Stimulated activated CD4-positive, alpha-beta T cell treated with anti-CD3 and anti-CD28 coated beads, Interleukin-12 subunit alpha, Interleukin-12 subunit beta, amount 100 ng/mL, for 24 hours (primary cell): ENCODE results near the gene LRRC10B.
"Not testable (repeated sequence)": the region's sequence is repeated elsewhere in the genome, so short reads cannot be mapped to it uniquely, and the experiment has no call there.

ENCODE experiments used
- DNase-seq, 2 experiments: peaks; one replicate each; pipeline ENCODE4 v3.0.0-alpha.2; 2020; ENCODE audit warnings: low read depth in 2 of 2

LRRC10B gene

DNA sequence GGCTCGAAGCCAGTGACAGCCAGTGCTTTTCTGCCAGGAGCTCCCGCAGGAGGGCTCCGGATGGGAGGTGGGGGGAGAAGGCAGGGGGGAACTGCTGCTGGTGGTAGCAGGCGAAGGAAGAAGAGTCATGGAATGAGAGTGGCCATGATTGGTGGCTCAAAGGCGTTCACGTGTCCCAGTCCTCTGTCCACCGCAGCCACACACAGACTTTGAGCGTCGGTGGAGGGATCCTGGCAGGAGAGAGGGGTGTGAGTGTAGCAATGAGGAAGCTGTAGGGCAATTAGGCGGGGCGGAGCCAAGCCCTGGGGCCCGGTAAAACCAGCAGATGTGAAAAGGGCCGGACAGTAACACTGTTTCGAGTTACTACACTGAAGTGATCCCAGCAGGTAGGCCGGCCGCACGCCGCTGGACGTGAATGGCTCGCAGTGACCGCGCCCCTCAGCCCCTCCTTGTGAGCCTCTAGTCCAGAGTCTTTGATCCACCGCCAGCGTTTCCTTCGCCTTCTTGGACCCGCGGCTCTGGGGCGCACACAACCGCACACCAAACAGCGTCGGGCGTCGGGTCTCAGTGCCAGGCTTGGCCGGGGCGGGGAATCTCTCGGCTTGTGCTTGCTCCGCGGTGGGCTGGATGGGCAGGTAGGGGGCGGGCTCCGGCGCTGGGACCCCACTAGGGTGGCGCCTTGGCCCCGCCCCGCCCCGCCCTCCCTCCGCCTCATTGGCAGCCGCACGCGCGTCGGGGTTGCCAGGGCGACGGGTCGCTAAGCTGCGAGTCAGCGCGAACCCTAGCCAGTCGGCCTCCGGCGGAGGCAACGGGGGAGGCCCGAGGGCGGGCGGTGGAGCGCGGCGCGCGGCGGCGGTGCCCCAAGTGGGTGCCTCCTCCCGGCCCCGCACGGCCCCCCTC lies at the start of gene LRRC10B:
LRRC10B (plus strand) TSS at position 788 of the 900 bp plus-strand sequence. CDS start 250 bp downstream, outside the sequence.
- peak in 1 of 2 experiments; percentile 35 for DNase-seq

DNA sequence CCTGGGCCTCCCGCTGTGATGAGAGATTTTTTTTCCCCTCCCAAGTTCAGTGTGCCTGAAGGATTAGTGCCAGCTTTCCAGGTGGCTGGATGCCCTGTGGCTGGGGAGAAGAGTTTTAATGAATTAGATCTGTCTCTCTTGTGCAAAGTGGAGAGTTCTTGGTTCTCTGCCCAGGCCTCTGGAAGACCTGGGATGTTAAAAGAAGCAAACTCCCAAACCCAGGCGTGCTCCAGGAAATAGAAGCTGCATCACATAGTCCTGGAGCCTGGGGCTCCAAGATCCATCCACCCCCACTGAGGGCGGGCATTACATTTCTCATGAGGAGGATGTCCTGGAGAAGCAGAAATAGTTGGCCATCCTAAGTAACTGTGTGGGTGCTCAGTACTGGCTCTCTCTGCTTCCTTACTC lies 48.1 kb upstream of the LRRC10B start:
- no peak for DNase-seq

- DNase-seq = no peak
Measured at GRCh38 chr11:61460986-61461385, 47.6 kb upstream of the LRRC10B start.

DNA sequence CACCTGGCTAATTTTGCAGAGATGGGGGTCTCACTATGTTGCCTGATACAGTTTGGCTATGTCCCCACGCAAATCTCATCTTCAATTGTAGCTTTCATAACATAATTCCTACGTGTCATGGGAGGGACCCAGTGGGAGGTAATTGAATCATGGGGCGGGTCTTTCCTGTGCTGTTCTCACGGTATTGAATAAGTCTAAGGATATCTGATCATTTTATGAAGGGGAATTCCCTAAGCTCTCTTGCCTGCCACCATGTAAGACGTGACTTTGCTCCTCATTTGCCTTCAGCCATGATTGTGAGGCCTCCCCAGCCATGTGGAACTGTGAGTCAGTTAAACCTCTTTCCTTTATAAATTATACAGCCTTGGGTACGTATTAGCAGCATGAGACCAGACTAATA lies 40.9 kb upstream of the LRRC10B start:
- not testable (repeated sequence) for DNase-seq

DNA sequence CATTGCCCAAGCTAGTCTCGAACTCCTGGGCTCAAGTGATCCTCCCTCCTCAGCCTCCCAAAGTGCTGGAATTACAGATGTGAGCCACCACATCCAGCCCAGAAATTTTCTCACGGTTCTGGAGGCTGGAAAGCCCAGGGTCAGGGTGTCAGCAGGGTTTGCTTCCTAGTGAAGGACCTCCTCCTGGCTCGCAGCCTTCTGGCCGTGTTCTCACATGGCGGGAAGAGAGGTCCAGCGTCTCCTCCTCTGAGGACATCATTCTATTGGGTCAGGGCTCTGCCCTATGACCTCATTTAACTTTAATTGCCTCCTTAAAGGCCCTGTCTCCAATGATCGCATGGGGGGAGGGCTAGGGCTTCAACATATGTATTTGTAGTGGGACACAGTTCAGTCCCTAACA lies 40.5 kb upstream of the LRRC10B start:
- no peak for DNase-seq

DNA sequence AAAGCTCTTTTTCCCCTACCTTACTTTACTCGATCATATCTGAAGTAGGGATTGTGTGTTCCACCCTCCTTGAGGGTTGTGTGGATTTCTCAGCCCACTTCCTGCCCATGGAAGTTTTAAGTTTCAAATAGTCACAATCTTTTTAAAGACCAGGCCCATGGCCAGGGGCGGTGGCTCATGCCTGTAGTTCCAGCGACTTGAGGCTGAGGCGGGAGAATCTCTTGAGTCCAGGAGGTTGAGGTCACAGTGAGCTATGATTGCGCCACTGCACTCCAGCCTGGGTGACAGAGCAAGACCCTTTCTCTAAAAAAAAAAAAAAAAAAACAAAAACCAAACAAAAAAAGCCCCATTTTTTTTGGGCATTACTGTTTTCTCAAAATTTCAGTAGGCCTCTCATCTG lies 36.3 kb upstream of the LRRC10B start:
- DNase-seq = no peak

GRCh38 chr11:61472868-61473267 lies 35.7 kb upstream of the LRRC10B start:
- DNase-seq = no peak

DNA sequence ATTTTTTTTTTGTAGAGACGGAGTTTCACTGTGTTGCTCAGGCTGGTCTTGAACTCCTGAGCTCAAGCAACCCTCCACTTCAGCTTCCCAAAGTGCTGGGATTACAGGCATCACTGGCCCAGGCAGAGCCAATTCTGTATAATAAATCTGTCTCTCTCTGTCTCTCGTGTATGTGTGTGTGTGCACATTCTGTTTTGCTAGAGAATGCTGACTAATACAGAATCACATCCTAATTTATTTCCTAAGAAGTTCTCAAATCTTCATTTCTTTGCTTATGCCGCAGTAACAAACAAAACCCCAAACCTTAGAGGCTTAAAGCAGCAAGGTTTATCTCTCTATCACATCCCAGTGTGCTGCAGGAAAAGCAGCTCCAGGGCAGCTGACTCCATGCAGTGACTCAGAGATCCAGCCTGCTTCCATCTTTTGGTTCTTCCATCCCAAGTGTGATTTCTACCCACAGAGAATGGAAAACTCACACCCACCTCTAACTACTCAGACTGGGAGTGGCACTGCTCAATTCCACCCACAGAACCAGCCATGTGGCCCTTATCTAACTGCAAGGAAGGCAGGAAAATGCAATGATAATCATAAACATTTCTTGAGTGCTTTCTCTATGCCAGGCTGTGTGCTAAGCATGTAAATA lies 35.1 kb upstream of the LRRC10B start:
- DNase-seq = no peak

DNA sequence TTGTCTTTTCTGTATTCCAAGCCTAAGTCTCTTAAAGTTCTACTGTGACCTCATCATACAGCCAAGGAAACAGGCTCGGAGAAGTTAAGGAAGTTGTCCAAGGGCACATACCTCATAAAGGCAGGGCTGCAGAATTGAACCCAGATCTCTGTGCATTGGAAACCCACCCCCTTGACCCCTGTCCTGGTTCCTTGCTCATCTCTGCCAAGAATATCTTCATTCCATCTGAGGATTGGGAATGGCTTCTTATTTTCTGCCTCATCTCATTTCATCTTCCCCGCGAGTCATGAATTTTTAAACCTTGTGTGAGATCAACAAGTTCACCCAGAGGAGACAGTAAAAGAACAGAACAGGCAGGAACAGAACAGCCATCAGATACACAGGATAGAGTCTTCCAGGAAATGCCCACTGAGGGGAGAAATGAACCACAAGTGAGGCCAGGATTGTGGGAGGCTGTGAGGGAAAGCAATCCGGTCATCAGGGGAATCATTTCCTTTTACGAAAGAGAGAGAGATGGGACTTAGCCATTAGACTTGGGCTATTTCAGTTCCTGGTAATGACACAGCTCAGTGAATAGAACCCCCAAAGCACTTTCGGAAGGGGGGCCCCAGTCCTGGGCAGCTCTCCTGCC lies 34.4 kb upstream of the LRRC10B start:
- no peak for DNase-seq

GRCh38 chr11:61475433-61475832 lies 33.1 kb upstream of the LRRC10B start:
- no peak for DNase-seq

- DNase-seq = no peak
Measured at GRCh38 chr11:61476371-61476770, 32.2 kb upstream of the LRRC10B start.

DNA sequence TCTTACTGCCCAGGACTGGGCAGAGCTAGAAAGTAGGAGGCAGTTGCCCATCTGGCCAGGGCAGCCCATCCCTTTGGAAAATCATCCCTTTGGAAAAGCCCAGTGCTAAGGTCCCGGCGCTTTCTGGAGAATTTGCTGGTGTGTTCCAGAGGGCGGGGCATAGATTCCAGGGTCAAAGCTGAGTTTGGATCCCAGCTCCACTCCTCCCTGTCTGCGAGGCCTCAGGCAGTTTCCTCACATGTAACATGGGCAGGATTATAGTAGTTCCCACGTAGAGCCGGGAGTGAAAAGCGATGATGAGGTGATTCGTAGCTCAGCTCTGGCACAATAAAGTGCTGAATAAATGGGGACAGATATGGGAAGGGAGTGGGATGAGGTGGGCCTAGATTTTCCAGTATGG lies 31.4 kb upstream of the LRRC10B start:
- no peak for DNase-seq

- DNase-seq = peak; percentile 24 to 42
Measured at GRCh38 chr11:61477727-61478148, 30.8 kb upstream of the LRRC10B start.

GRCh38 chr11:61479360-61480058 lies 29.0 kb upstream of the LRRC10B start:
- not testable (repeated sequence) for DNase-seq

- no peak for DNase-seq
Measured at GRCh38 chr11:61480261-61480993, 28.1 kb upstream of the LRRC10B start.

- no peak for DNase-seq
Measured at GRCh38 chr11:61480994-61481335, 27.6 kb upstream of the LRRC10B start.

GRCh38 chr11:61481806-61482205 lies 26.7 kb upstream of the LRRC10B start:
- DNase-seq = no peak

- peak in 1 of 2 experiments; percentile 28 for DNase-seq
Measured at GRCh38 chr11:61482513-61482912, 26.0 kb upstream of the LRRC10B start.

DNA sequence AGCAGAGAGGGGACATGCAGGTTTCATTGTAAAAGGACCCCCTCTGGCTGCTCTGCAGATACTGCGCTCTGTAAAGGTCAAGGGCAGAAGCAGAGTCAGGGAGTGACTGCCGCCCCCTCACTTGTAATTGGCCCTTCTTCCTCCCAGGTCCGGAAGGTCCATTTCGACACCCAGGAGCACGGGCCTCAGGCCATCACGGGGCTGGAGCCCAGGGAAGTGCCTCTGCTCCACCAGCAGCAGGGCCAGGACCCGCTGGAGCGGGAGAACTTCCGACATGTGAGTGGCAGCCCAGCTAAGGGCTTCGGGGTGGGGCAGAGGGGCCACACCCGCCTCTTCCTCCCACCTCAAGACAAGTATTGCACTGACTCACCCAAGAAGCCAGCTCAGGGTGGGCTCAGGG lies 24.0 kb upstream of the LRRC10B start:
- no peak for DNase-seq

DNA sequence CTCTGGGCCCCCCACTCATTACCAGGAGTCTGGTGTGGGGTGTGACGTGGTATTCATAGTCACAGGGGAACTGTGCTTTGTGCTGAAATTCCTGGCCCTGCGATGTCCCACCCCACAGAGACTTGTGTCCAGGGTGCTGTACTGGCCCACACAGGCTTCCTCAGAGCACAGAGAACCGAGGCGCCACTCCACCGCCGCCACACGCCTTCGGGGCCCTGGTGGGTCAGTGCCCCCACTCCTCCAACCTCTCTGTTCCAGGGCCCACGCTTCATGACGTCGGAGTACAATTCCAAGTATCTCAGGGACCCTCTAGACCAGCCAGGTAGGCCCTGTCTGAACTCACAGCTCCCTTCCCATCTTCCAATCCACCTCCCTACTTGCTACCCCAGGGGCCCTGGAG lies 23.5 kb upstream of the LRRC10B start:
- DNase-seq = no peak

GRCh38 chr11:61486011-61486620 lies 22.4 kb upstream of the LRRC10B start:
- DNase-seq = no peak
